ENCODE measurements around the gene GLIS1.

GLIS1 gene

DNA sequence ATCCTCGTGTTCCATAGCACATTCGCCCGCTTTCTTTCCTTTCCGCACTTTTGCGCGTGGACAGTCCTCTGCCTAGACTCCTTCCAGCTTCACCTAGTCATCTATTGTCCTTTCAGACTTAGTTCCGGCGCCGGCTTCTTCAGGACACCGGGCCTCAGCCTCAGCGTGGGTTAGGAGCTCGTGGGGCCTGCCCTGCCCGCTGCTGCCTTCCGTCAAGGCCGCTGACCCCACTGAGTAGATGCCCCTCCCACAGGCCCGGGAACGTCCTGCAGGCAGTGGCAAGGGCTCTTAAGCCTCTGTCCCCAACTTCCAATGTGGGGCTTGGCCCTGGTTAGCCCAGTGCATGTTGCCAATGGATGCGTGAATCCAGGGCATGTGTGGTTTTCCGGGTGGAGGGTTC lies 268.4 kb downstream of the GLIS1 start:
- no peak for DNase-seq (ENCODE audit: low read depth in 3 of 3, low spot score in 1 of 3)

DNA sequence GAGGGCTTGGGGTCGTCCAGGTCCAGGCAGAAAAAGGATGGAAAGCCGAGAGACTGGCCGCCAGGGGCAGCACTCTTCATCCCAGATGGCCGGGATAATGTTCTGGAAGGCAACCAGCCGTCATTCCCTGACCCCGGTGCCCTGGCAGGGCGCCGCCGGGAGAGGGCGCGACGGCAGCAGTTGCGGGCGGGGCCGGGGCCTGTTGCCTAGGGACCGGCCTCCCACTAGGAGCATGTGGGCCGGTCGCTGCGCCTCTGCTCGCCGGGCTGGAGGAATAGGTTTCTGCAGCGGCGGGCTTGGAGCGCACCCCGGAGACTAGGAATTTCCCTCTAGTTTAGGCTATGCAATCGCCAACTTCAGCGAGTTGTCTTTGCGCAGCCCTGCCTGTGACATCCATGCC lies 268.8 kb downstream of the GLIS1 start:
- DNase-seq (ENCODE audit: low read depth in 3 of 3, low spot score in 1 of 3), result no peak

DNA sequence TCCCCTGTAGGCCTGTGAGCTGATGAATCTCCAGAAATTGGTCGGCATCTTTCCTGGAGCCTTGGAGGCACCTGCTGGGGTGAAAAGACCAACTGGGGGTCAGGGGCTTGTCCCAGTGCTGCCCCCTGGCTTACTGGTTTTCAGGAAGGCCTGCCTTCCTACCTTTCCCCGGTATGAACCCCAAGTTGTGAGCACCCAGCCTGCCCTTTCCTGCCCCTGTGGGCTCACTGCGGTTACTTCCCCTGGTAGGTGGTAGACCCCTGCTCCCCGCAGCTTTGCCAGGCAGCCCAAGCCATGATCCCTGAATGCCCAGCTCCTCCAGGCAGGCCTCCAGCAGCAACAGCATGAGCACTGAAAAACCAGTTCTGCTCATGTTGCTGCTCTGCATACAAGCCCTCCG lies 269.6 kb downstream of the GLIS1 start:
- no peak for DNase-seq (ENCODE audit: low read depth in 3 of 3, low spot score in 1 of 3)

DNA sequence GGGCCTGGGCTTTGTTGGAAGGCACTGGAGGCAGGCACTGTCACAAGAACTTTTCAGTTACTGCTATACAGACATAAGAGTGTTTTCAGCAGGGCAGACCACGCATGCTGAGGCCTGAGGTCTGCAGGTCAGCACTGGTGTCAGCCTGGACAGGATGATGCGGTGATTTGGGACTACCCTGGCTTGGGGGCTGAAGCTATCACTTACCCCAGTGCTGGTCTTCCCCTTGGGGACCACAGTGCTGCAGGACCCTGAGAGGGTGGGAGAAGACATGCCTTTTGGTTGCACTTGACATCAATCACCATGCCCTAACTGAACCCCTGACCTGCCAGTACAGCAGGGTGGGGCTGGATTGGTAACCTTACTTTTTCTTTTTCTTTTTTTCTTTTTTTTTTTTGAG lies 270.6 kb downstream of the GLIS1 start:
- no peak for DNase-seq (ENCODE audit: low read depth in 3 of 3, low spot score in 1 of 3)

DNA sequence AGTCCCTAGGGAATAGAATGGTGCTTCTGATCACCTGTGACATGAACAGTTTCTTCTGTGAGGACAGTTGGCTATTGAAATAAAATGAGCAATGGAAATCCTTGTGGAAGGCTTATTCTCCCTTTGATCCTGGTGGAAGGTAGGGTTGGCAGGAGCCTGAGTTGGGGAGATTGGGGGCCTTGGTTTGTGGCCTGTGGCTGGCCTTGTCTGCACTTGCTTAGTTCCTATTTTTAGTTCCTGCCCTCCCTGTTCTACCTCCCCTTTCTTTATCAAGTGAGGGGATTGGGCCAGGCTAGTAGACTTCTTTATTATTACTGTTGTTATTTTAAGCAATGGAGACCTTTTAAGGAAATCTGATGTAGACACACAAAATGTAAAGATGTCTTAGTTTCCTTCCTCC lies 271.6 kb downstream of the GLIS1 start:
- DNase-seq (ENCODE audit: low read depth in 3 of 3, low spot score in 1 of 3), result no peak

DNA sequence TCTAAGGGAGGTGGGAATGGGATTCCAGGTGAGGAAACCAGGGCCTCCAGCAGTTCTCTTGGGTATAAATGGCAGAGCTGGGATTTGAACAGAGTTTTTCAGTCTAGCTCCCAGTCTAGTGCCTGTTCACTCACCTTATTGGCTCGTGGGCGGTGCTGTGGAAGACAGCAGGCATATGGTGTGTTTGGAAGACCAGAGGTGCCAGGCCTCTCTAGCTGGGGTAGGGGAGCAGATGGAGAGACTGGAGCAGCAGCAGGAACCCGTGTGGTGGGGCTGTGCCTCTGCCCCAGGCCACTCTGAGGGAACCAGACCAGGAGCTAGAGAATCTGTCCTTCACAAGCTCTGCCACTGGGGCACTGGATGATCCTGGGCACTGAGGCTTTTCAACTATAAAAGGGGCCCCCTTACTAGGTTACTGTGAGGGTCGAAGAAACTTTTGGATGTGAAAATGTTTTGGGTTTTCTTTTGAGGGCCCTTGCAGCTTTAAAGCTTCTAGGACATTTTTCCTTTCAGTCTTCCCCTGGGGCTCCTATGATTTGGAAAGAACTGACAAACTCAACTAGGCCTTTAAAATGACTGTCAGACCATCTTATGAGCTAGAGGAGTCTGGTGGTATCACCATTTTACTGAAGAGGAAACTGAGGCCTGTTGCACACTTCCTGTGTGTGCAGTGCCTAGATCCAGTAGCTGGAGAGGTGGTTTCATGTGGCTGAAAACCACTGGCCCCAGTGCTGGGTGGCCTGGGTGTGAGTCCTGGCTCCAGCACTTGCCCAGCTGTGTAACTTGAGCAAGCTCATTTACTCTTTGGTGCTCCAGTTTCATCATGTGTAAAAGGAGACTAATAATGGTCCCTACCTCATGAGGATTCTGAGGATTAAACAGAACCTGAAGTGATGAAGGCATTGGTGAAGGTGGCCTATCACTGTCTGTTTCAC lies 273.7 kb downstream of the GLIS1 start:
- no peak for DNase-seq (ENCODE audit: low read depth in 3 of 3, low spot score in 1 of 3)

DNA sequence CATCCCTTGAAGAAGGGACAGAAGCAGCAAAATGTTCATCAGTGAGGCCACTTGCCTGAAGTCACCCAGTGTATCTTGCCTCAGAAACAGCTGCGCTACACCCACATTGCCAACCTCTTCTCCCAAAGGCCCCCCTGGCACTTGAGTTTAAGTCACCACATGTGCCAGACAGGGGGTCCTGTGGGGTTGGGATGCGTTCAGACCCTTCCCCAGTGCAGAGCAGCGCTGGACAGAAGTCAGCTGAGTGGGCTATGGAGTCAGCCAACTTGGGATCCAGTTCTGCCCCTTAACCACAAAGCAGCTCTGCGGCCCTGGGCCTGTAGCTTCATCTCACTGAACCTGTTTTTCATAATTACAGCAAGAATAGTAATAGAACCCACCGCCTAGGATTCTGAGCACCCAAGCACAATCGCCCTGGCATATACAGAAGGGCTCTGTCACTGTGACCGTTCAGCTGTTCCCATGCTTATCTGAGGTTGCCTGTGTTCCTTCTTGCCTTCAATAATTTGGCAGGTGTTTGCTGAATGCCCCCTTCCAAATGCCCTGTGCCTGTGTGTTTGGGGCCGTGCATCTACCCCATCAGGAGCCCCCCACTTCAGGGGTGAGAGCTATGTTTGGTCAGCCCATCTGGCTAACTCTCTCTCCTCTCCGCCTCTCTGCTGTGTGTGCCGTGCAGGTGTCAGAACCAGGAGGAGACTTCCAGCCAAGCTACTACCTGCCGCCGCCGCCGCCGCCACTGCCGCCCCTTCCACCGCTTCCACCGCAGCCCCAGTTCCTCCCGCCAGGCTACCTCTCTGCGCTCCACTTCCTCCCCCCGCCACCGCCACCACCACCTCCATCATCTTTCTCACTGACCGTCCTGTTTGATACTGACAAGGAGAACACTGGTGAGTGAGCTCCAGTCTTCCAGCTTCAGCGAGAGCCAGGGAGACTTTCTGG lies 274.7 kb downstream of the GLIS1 start:
- no peak for DNase-seq (ENCODE audit: low read depth in 3 of 3, low spot score in 1 of 3)

DNA sequence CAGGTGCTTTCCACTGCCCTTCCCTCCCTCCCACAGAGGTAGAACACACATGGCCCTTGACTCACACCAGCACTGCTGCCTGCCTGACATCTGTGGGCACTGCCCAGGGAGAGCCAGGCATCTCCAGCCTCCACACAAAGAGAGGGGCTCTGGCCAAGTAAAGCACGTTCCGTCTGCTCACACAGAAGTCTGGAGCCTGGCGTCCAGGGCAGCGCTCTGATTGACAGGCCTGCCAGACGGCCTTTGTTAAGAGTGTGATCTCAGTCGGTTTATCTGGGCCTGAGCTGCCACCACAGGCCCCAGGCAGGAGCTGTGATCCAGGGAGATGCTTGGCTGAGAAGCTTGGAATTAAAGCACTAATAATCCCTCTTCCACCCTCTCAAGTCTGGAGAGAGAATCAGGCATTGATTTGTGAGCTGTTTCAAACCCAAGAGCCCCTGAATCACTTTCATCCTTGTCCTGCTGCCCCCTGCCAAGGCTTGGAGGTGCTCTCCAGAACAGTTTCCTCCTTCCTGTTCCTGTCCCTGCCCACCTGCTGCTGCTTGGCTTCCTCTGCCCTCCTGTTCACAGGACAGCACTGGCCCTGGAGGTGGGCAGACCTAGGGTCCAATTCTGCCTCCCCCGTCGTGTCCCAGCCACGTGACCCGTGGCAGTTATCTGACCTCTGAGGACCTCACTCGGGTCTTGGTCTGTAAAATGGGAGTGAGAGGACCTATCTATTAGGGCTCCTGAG lies 276.0 kb downstream of the GLIS1 start:
- no peak for DNase-seq (ENCODE audit: low read depth in 3 of 3, low spot score in 1 of 3)

DNA sequence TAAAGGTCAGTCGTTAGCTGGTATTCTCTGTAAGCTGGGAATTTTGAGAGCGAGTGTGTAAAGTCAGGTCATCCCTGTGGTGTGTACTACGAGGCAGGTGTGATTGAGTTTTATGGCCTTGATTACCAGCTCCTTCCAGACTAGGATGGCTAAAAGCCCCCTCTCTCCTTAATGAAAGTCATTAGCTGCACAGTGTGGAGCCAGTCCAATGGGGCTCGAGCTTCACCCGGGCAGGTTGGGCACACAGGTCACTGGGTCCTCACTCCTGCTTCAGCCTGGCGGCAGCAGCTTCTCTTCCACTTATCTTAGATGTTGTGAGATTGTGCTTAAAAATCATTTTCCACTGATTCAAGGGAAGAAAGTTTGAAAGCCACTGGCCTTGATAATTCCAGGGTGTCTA lies 276.8 kb downstream of the GLIS1 start:
- no peak for DNase-seq (ENCODE audit: low read depth in 3 of 3, low spot score in 1 of 3)

DNA sequence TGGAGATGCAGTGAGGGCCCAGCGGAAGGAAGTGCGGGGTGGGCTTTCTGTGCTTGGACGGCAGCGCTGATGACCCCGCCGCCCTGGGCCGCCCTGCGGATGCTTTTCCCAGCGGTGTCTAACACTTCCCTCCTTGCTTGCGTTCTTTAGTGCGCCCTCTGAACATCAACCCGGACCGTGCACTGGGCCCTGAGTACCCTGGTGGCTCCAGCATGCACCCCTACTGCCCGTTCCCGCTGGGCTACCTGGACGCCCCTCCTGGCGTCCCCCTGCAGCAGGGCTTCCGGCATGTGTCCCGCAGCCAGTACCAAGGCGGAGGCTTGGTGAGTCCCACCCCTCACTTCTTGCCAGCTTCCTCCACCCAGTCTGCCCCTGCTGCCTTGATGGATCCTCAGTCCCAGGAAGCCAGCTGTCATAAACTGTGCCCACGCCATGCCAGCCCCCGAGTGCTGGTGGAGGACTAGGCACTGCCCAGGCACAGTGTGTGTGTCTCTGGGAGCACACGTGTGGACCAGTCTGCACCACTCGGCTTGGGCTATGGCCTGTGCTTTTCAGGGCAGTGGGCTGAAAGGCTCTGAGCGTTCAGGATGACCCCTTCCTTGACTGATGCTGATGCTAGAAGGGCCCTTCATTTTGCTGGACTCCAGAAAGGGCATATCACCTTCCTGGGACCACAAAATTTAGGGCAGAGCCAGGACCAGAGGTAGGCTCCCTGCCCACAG lies 277.5 kb downstream of the GLIS1 start:
- no peak for DNase-seq (ENCODE audit: low read depth in 3 of 3, low spot score in 1 of 3)

DNA sequence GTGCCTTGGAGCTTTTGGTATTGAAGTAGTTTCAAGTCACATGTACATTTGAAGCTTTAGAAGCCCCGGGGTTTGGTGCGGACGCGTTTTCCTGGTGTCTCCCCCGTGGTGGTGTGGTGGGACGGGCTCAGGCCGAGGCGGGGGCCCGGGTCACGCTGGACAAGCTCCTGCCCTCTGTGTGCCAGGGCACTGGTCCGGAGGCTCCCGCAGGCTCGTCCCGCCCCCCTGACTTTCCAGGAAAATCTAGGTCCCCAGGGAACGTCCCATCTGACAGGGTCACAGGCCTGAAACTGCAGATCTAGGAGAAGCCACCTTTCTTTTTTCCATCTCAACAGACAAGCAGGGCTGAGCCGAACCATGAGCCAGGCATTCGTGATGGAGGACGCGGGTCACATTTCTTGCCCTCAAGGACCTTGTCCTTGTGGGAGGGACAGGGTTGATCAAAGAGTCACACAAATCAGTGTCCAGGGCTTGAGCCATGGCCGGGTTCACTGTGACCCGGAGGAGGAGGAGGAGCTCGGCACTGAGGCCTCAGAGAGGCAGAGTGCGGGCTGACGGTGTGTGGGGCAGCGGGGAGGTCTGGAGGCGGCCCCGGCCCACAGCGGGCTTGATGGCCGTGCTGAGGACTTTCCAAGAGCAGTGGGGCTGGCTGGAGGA lies 278.2 kb downstream of the GLIS1 start:
- DNase-seq (ENCODE audit: low read depth in 3 of 3, low spot score in 1 of 3), result no peak

DNA sequence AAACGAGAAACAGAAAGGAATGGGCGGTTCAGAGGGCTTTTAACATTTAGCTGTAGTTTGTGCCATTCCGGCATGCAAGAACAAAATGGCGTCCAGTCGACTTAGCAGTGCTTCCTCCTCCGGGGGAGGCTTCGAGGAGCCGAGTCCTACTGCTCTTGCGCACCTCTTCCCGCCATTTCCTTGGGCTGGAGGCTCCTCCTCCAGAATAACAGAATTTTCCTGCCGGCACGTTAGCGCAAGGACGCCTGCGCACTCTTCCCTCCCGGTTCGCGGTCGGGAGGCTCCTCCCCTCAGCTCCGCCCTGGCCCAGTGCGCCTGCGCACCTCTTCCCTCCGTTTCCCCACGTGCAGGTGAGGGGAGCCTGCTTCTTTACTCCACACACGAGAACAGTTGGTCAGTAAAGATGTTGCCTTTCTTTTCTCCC lies 278.7 kb downstream of the GLIS1 start:
- DNase-seq (ENCODE audit: low read depth in 3 of 3, low spot score in 1 of 3), result no peak

DNA sequence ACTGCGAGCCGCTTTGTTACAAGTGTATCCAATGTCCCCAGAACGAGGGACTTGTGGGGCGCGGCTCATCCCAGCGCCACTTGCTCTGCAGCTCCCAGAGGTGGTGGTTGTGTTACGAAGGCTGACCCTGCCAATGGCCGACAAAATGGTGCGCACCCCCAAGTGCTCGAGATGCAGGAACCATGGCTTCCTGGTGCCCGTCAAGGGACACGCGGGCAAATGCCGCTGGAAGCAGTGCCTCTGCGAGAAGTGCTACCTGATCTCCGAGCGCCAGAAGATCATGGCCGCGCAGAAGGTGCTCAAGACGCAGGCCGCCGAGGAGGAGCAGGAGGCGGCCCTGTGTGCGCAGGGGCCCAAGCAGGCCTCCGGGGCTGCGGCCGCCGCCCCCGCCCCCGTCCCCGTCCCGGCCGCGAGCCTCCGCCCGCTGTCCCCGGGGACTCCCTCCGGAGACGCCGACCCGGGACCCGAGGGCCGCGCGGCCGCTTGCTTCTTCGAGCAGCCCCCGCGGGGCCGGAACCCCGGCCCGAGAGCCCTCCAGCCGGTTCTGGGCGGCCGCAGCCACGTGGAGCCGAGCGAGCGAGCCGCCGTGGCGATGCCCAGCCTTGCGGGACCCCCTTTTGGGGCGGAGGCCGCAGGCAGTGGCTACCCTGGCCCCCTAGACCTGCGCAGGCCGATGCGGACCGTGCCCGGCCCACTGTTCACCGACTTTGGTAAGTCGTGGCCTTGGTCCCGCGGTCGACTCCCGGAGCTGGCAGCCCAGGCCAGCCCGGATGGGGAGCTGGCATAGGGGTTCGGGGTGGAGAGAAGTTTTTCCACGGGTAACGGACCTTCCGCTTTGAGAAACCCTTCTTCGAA lies 279.4 kb downstream of the GLIS1 start, which contains the start of gene DMRTB1:
Gene DMRTB1, plus strand, starts transcription at position 79 of the 855 bp plus-strand sequence. Its CDS starts 55 bp downstream, at position 134.
- no peak for DNase-seq (ENCODE audit: low read depth in 3 of 3, low spot score in 1 of 3)

DNA sequence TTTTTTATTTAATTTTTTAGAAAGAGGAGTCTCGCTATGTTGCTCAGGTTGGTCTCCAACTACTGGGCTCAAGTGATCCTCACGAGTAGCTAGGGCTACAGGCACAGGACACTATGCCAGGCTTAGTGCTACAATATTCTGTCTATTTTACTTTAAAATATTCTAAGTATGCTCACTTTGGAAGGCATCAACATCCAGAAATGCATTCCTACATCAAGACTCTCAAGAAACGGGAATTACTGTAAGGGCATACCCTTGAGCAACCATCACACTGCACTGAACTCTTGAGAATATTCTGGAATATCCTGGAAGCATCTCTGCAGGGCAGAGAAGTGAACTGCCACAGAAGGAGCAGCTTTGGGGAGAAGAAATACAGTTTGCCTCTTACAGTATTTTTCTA lies 280.3 kb downstream of the GLIS1 start:
- DNase-seq (ENCODE audit: low read depth in 3 of 3, low spot score in 1 of 3), result no peak
